GM19328 (cell line): ENCODE results near the gene STRIP1.
"Not testable (repeated sequence)": the region's sequence is repeated elsewhere in the genome, so short reads cannot be mapped to it uniquely, and the experiment has no call there.

Experiments
- ATAC-seq: cut with Tn5 transposase; IDR thresholded peaks from one replicate; pipeline ENCODE4 v1.9.1; 2021; ENCODE audit warnings: mild to moderate bottlenecking, moderate library complexity; ENCODE audit not compliant: unreplicated experiment

The STRIP1 gene

DNA sequence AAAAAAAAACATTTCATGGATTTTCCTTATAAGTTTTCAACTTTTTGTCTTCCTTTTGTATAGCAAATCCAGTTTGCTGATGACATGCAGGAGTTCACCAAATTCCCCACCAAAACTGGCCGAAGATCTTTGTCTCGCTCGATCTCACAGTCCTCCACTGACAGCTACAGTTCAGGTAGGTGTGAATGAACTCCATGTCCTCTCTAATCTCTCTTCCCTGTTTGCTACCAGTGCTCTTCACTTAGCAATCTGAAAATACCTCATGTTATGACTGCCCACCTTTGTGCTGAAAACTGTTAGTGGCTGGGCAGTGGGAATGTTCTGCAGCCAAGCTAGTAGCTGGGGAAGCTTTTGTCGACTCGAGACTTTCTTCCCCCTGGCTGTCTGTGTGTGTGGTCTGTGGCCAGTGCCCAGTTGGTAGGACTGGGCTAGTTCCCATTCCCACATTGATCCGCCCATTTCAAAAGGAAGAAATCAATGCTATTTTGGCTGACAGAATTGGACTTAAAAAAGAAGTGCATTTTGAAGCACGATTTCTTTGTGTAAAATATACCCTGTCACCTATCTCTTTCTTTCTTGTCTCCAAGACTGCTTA is 25.4 kb upstream of the STRIP1 start:
- ATAC-seq = no peak

DNA sequence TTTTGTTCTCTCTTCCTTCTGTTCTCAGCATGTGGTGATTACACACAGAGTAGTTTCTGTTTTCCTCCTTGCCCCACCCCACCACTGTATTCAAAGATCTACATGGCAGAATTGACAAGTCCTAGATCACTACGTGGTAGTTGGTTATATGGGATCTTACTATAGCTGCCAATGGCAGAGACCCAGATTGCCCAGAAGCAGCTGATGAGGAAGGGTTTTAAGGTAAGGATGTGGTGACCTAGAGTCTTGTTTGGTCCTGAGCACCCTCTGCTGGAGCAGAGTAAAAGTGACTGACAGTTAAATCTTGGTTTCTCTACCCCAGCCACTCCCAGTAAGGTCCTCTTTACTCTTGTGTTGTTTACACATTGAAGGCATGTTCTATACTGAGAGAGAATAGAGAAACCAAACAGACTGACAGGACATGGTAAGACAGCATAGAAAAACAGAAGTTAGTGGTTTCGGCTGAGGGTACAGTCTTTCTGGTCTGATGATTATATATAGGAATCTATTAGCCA is 22.8 kb upstream of the STRIP1 start:
- ATAC-seq = peak; percentile 93

DNA sequence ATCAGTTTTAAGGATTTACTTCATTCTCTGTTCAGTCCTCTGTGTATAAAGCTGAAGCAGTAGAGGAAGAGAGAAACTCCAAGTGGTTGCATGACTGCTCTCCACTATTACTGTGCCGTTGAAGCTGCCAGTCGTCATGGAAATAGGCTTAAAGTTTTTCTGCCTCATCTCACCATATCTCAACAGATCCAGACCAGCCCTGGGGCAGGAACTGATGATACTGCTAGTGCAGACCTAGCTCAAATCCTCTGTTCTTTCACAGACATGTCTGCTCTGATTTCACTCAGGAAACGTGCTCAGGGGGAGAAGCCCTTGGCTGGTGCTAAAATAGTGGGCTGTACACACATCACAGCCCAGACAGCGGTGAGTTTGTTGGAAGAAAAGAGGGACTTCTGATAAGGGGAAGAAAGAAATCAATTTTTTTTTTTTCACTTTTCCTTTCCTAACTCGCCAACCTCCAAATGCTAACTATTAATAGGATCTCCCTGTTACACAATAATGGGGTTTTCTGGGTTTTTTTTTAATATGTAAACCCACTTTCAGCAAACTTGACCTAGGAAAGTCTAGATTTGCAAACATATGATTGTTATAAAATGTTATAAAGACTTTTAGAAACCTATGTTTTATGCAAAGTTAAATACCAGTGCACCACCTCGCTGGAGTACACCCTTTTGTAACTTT is 22.2 kb upstream of the STRIP1 start:
- ATAC-seq = peak; percentile 47

DNA sequence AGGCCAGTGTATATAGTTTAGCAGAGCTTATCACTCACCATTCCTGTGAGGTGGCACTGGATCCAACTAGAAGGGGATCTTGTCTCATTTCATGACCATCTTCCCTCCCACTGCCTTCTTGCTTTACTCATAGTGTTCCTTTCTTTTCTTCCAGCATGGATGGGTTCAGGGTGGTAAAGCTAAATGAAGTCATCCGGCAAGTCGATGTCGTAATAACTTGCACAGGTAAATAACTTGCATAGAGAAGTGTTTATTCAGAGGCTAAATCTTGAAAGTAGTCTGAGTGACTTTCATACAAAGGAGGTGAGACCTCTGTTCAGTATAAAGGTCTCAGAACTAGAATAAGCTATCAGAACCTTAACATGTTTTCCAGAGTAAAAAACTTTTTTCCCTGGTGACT is 16.6 kb upstream of the STRIP1 start:
- ATAC-seq = no peak

DNA sequence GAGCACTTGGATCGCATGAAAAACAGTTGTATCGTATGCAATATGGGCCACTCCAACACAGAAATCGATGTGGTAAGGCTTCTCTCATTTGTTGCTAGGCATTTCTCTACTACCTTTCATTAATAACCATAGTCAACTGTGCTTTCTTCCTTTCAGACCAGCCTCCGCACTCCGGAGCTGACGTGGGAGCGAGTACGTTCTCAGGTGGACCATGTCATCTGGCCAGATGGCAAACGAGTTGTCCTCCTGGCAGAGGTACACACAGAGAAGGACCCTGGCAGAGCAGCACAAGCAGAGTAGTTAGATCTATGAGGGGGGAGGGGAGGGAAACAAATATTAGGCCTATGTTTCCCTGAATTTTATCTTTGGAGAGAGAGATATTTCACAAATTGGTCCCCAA is 16.0 kb upstream of the STRIP1 start:
- ATAC-seq = no peak

DNA sequence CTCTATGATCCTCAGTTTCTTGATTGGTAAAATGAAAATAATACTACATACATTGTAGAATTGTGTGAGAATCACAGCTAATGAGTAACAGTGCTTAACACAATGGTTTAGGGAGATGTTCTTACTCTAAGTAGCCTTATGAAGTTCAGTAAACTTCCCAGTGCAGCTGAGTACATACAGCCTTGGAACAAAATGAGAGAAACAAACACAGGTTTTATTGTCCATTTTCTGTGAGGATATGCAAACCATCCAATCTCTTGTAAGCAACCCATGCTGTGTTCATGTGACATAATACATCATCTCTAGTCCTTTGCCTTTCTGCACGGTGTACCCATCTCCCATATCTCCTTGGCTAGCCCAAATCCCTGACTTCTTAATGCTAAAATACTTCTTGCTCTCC is 14.7 kb upstream of the STRIP1 start:
- no peak for ATAC-seq

DNA sequence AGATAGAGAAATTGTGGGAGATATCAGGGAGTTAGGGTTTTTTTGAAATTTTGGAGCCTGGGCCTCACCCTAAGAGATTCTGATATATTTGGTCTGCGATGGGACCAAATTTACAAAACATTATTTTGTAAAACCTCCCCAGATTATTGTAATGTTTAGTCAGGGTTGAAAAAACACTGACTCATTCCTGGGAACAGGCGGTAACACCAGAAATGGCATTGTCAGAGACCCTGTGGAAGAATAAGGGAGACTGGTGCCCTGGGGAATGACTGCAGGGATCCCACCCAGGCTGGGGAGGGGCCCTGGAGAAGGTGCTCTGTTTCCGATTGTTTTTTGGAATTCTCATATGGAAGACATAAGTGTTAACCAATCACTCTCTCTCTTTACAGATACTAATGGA is 13.1 kb upstream of the STRIP1 start:
- no peak for ATAC-seq

DNA sequence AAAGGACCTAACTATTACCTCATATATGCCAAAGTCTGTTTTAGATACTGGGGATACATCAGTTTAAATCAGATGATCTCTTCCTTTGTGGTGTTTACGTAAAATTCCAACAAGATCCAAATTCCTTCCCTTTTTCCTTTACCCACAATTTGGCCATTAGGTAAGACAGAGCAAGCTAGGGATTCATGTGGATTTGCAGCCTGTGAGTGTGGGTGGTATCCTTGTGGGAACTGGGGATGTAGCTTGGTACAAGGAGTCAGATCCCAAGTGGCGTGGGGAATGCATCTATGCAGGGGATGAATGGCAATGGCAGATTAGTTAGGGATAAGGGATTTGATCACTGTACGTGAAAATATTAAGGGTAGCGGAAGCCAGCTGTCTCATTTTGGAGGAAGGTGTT is 9.8 kb upstream of the STRIP1 start:
- ATAC-seq = no peak

DNA sequence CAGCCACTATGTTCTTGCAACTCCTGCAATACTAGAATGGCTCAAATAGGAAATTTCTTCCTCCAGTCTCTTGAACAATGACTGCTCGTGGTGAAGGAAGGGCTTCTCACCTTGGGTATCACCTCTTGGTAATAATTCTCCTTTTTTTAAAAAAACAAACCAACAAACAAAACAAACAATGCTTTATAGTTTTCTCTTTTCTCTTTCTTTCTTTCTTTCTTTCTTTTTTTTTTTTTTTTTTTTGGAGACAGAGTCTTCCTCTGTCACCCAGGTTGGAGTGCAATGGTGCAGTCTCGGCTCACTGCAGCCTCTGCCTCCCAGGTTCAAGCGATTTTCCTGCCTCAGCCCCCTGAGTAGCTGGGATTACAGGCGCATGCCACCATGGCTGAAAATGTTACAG is 3.7 kb upstream of the STRIP1 start:
- ATAC-seq = not testable (repeated sequence)

DNA sequence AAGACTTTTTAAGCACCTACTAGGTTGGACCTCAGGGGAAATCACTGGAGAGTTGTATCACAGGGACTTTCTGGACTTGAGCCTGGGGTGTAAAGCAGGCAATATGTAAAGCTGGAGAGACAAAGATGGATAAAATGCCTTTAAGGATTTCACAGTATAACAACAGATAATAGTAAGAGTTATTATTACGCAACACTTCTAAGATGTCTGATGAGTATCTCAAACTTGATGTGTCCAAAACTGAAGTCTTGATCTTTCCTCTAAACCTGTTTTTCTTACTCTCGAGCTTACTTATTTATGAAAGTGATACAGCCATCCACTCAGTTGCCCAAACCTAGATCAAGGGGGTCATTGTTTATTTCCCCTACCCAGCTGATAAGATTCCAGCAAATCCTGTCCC is 2.1 kb upstream of the STRIP1 start:
- no peak for ATAC-seq

DNA sequence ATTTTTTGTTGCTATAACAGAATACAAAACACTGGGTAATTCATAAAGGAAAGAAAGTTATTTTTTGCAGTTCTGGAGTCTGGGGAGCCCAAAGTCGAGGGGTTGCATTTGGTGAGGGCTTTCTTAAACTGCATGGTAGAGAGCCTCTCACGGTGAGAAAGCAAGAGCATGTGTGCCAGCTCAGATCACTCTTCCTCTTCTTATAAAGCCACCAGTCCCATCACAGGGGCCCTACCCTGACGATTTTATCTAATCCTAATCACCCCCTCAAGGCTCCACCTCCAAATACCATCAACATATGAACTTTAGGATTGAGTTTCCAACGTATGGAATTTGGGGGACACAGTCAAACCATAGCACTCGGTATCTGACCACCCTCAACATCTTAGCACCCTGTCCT is 1.0 kb upstream of the STRIP1 start:
- ATAC-seq = no peak

DNA sequence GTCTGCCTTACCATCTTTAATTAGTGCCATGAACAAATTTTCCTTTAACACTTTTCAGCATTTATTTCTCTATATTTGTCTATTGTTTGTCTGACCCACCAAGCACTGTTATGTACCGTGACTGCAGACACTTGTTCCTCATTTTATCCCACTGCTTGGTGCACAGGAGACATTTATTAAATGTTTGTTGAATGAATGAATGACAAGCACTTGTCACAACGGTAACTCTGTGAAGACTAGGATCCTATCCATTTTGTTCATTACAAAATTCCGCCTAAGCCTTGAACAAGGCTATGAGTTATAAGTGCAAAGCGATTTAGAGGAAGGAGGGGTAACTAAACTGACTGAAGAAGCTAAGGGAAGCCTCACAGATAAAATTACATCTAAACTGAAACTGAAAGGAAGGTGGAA is 379 bp upstream of the STRIP1 start:
- no peak for ATAC-seq

DNA sequence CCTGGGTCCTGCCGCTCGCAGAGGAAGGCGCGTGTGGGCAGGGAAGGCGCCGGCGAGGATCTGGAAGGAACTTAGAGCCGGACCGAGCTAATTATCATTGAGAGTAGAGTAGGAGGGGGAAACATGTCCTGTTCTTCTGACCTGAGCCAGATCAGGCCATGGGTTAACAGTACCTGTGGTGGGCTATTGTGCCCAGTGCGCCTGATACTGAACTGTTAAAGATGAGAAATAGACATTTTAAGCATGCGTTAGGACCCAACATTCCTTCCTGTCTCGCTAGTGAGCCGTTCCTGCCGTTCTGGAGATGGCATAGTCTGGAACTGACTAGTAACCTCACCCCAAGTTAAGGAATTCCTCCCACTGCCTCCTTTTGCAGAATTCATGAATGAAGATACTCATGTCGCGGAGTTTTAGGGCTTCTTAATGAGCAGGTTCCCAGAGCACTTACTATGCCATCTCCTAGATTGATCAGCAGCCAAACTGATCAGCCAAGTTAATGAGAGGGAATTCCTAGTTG is 870 bp downstream of the STRIP1 start:
- ATAC-seq = no peak

DNA sequence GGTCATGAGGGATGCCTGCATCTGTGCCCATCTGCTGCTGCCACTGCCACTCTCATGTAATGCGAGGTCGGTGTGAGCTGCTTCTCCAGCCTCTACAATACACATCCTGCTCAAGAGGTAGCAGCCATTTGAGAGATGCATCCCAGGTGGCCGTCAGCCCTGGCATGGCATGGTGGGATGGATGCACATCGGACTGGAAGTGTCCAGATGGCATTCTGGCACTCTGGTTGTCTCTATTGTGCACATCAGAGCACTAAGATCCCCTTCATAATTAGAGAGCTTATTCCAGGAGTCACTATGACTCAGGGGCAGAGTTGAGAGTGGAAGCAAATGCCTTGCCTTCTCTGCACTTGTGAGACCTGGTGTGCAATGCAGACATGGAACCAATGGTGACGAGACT is 3.8 kb downstream of the STRIP1 start:
- ATAC-seq = no peak

DNA sequence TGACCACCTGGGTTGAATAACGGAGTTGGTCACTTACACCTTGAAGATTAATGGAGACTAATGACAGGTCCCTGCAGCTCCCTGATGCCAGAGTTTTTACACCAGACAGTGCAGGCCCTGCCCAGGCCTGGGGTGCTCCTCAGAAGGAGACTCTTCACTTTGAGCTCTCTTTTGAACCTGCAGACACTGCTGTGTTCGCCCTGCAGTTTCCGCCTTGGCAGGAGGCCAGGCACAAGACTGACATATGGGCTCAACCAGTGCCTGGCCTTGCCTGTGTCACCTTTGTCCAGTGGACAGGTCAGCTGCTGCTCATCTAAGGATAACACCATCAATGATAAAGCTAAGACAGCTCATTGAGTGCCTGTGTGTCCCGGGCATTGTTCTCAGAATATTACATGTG is 5.2 kb downstream of the STRIP1 start:
- no peak for ATAC-seq

DNA sequence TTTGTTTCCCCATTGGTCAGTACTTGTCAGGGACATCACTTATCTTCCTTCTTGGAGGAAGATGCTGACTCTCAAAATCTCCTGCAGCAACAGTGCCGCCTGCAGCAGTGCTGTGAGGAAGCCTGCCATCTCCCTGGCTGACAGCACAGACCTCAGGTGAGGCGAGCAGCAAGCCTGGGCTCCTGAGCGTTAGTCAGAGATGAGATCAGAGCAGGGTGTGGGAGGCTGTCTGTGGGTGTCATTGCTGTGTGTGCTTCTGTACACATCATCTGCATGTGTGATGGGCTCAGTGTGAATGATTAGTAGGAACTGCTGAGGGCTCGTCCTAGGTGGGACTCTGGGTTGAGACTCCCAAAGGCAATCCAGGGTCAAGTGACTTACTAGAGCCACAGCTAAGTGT is 6.1 kb downstream of the STRIP1 start:
- ATAC-seq = no peak

DNA sequence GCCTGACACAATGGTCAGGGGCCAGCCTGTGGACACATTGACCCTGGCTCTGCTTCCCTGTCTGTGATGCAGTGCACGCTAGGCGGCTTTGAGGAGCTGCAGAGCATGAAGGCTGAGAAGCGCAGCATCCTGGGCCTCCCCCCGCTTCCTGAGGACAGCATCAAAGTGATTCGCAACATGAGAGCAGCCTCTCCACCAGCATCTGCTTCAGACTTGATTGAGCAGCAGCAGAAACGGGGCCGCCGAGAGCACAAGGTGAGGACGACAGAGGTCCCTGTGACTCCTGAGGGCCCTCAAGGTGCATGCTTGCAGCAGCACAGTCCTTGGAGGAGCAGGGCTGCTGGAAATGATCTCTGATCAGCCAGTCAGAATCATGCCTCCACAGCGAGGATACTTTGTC is 8.6 kb downstream of the STRIP1 start:
- ATAC-seq = no peak

DNA sequence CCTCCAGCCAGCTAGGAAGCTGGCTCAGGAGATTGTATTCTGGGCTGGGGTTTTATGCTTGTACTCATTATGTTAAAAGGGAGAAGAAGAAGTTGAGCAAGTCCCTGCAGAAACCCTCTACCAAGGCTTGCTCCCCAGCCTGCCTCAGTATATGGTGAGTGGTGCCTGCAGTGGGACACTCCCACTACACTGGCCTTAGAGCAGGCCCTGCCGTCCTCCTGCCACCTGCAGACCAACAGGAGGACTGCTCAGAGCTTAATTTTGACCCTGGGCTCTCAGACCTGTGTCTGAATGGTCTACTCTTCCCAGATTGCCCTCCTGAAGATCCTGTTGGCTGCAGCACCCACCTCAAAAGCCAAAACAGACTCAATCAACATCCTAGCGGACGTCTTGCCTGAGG is 13.0 kb downstream of the STRIP1 start:
- no peak for ATAC-seq

DNA sequence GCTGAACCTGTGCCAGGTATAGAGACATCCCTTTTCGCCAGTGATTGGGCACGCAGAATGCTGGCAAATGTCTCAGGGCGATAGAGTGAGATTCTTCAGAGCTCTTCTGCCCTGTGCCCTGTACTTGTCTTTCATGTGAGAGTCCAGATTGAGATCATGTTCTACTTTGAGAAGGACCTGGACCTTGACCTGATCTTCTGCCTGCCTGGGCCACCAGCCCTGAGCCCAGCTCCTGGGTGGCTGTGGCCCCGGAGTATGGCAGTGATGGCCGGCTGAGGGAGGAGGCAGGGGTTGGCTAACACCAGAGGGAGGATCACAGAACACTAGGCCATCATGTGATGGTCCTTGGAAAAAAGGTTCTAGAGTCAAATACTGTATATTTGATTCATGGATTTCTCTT is 13.8 kb downstream of the STRIP1 start:
- no peak for ATAC-seq

DNA sequence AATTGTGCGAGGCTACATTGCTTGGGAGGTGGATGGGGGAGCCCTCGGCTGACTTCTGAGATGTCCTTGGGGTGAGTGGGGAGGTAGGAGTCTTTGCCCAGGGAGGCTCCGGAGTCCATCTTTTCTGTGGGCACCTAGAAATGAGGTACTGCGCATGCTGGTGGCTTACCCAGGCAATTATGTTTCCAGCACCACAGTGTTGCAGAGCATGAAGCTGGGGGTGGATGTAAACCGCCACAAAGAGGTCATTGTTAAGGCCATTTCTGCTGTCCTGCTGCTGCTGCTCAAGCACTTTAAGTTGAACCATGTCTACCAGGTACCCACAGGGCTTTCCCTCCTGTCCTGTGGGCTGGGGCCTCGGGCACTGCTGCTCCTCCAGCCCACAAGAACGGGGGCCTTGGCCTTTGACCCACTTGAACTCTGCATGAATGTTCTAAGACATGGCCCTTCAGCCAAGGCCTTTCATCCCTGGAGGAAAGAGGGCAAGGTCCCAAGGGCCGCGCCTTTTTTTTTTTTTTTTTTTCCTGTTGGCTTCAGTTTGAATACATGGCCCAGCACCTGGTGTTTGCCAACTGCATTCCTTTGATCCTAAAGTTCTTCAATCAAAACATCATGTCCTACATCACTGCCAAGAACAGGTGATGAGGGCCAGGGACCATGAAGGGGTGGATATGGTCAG is 14.6 kb downstream of the STRIP1 start:
- ATAC-seq = no peak

DNA sequence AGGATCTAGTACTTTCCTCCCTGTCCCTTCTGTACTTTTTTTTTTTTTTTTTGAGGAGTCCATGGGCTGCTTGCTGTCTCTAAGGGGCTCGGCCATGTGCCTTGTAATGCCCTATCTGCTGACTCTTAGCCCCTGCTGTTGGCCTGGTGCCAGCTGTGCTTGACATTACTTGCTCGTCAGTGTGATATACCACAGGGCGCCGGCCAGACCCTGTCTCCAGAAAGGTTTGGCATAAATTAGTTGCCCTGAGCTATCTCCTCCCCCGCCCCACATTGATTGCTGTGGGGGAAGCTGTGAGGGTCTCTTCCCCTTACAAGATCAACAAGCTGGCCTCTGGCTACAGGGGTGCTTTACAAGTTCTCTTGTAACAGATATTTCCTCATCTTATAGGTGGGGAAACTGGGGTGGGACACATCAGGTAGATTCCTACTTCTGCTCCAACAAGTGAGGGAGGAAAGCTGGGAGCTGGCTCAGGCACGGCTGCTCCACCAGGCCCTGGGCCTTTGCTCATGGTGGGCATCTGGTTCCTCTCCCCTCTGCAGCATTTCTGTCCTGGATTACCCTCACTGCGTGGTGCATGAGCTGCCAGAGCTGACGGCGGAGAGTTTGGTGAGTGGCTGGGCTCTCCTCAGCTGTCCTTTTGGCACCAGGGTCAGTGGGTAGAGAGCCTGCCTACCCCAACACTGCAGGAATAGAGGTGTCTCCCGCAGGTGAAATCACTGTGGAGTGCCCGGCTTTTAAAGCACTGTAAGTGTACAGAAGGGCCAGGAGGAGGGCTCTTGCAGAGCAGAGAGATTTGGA is 15.6 kb downstream of the STRIP1 start:
- ATAC-seq = no peak
